HEK293 (cell line): ENCODE results near the gene MYL12A.

ENCODE experiments used
- CTCF ChIP-seq: fragments of 450-650 bp; formaldehyde crosslinking; IDR thresholded peaks from 2 replicates; pipeline ENCODE4 v1.5.1; 2016; ENCODE audit warnings: missing biosample characterization, missing genetic modification characterization
- KLF16 ChIP-seq: fragments of 450-650 bp; formaldehyde crosslinking; IDR thresholded peaks from 2 replicates; pipeline ENCODE4 v1.5.1; 2017; ENCODE audit warnings: missing biosample characterization, missing genetic modification characterization
- KLF9 ChIP-seq: fragments of 450-650 bp; formaldehyde crosslinking; IDR thresholded peaks from 2 replicates; pipeline ENCODE4 v1.5.1; 2016; ENCODE audit warnings: missing biosample characterization, missing genetic modification characterization, low read depth
- TCF7L2 ChIP-seq: IDR thresholded peaks from 2 replicates; pipeline ENCODE4 v1.6.1; 2011; ENCODE audit warnings: low read depth, mild to moderate bottlenecking, inconsistent platforms, low read length, moderate library complexity, borderline replicate concordance
- WT1 ChIP-seq: fragments of 450-650 bp; formaldehyde crosslinking; IDR thresholded peaks from 2 replicates; pipeline ENCODE4 v1.5.1; 2016; ENCODE audit warnings: missing biosample characterization, missing genetic modification characterization
- ZBTB10 ChIP-seq: fragments of 450-650 bp; formaldehyde crosslinking; IDR thresholded peaks from 2 replicates; pipeline ENCODE4 v1.5.1; 2016; ENCODE audit warnings: missing biosample characterization, missing genetic modification characterization
- ZNF23 ChIP-seq: fragments of 450-650 bp; formaldehyde crosslinking; IDR thresholded peaks from 2 replicates; pipeline ENCODE4 v1.5.1; 2016; ENCODE audit warnings: missing biosample characterization, missing genetic modification characterization, borderline replicate concordance
- ZNF274 ChIP-seq, 2 experiments: fragments of 200-500 bp in 1 of 2; fragments of 450-650 bp in 1 of 2; sonication (Bioruptor generic) in 1 of 2; formaldehyde crosslinking in 1 of 2; IDR thresholded peaks; 2 replicates each; pipeline versions ENCODE4 v1.5.1 to v1.6.1; 2014 to 2016; ENCODE audit warnings: borderline replicate concordance in 1 of 2, inconsistent platforms in 1 of 2, low read length in 1 of 2, missing biosample characterization in 1 of 2, missing genetic modification characterization in 1 of 2
- ZNF398 ChIP-seq: fragments of 450-650 bp; formaldehyde crosslinking; IDR thresholded peaks from 2 replicates; pipeline ENCODE4 v1.5.1; 2017; ENCODE audit warnings: missing biosample characterization, missing genetic modification characterization
- ZSCAN30 ChIP-seq: fragments of 450-650 bp; IDR thresholded peaks from 2 replicates; pipeline ENCODE4 v1.5.1; 2018; ENCODE audit warnings: missing biosample characterization, mild to moderate bottlenecking, missing genetic modification characterization, moderate library complexity
- TF ChIP-seq, protein P1 (sequence below): sonication (generic); formaldehyde crosslinking; IDR thresholded peaks from 2 replicates; pipeline ENCODE4 v1.8.1; 2022; ENCODE audit warnings: mild to moderate bottlenecking, moderate library complexity, missing genetic modification reagents
- TF ChIP-seq, protein P2 (sequence below): fragments of 450-650 bp; formaldehyde crosslinking; IDR thresholded peaks from 2 replicates; pipeline ENCODE4 v1.5.1; 2016; ENCODE audit warnings: missing biosample characterization, missing genetic modification characterization

DNA sequence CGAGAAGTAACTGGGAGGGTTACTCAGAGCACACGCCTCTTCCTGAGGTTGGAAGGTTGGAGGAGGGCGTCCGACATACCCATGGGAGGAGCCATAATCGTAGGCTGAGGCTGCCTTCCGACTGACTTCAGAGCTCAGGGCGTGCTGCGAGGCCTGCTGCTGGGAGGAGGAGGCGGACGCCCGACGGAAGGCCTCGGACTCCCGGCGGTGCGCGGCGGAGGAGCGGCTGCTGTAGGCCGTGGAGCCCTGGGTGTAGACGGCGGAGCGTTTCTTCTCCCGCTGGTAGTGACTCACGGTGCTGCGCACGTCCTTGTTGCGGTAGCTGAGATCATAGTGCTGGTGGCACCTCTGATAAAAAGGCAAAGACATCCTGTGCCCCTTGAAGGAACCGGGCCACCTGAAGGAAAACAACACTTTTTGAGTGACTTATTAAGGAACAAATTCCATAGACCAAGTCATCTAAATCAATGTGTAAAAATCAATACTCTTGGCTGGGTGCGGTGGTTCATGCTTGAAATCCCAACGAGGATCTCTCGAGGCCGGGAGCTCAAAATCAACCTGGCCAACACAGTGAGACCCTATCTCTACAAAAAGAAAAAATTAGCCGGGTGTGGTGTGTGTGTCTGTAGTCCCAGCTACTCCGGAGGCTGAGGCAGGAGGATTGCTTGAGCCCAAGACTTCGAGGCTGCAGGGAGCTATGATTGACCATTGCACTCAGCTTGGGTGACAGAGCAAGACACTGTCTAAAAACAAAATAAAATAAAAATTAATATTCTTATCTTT, 32.6 kb upstream of the MYL12A start:
- no peak for TF ChIP-seq KLF9 (tag by site-specific recombination)
- TF ChIP-seq, protein P1, sequence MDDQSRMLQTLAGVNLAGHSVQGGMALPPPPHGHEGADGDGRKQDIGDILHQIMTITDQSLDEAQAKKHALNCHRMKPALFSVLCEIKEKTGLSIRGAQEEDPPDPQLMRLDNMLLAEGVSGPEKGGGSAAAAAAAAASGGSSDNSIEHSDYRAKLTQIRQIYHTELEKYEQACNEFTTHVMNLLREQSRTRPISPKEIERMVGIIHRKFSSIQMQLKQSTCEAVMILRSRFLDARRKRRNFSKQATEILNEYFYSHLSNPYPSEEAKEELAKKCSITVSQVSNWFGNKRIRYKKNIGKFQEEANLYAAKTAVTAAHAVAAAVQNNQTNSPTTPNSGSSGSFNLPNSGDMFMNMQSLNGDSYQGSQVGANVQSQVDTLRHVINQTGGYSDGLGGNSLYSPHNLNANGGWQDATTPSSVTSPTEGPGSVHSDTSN, result no peak
- no peak for TF ChIP-seq CTCF
- no peak for TF ChIP-seq ZNF274 (IDR thresholded peaks at IDR 0.05; ENCODE audit: low read length)
- no peak for TF ChIP-seq ZNF274 (tag by site-specific recombination; IDR thresholded peaks at IDR 0.05; ENCODE audit: borderline replicate concordance)
- no peak for TF ChIP-seq KLF16 (tag by site-specific recombination)
- no peak for TF ChIP-seq ZNF398 (tag by site-specific recombination)
- no peak for TF ChIP-seq TCF7L2
- TF ChIP-seq ZBTB10, result no peak
- no peak for TF ChIP-seq ZSCAN30 (tag by site-specific recombination)
- TF ChIP-seq ZNF23, result no peak
- no peak for TF ChIP-seq WT1 (tag by site-specific recombination)
- TF ChIP-seq, protein P2, sequence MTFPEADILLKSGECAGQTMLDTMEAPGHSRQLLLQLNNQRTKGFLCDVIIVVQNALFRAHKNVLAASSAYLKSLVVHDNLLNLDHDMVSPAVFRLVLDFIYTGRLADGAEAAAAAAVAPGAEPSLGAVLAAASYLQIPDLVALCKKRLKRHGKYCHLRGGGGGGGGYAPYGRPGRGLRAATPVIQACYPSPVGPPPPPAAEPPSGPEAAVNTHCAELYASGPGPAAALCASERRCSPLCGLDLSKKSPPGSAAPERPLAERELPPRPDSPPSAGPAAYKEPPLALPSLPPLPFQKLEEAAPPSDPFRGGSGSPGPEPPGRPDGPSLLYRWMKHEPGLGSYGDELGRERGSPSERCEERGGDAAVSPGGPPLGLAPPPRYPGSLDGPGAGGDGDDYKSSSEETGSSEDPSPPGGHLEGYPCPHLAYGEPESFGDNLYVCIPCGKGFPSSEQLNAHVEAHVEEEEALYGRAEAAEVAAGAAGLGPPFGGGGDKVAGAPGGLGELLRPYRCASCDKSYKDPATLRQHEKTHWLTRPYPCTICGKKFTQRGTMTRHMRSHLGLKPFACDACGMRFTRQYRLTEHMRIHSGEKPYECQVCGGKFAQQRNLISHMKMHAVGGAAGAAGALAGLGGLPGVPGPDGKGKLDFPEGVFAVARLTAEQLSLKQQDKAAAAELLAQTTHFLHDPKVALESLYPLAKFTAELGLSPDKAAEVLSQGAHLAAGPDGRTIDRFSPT (tag by site-specific recombination), result no peak
